HG02678 (cell line): ENCODE measurements around the gene GNAQ.
"Not testable (repeated sequence)": the region's sequence is repeated elsewhere in the genome, so short reads cannot be mapped to it uniquely, and the experiment has no call there.

Source experiments
- ATAC-seq: cut with Tn5 transposase; IDR thresholded peaks from one replicate; pipeline ENCODE4 v1.9.1; 2021; ENCODE audit warnings: mild to moderate bottlenecking, moderate library complexity; ENCODE audit not compliant: unreplicated experiment

The GNAQ gene

GRCh38 chr9:77750981-77751340 is 280.6 kb downstream of the GNAQ start:
- no peak for ATAC-seq

GRCh38 chr9:77750284-77750683 is 281.3 kb downstream of the GNAQ start:
- ATAC-seq = no peak

- ATAC-seq = no peak
These were observed 283.3 kb downstream of the GNAQ start for GRCh38 chr9:77748214-77748772.

DNA sequence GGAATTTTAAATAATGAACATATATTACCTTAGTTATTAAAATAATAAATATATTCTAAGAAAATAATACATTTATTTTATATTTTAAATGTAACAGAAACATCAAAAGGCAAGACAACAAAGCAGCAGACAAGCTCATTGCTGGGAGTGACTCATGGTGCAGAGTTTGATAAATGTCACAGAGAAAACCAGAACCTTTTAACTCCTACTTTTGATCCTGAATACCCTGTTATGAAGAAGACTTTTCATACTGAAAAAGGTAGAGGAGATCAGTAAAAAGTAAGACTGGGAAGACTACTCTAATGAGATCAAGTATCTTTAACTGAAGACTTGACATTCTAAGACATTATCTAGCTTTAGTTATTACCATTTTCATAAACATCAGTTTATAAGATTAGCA is 284.4 kb downstream of the GNAQ start:
- ATAC-seq = no peak

- ATAC-seq = no peak
These were observed 286.7 kb downstream of the GNAQ start for GRCh38 chr9:77744841-77745430.

- no peak for ATAC-seq
These were observed 288.2 kb downstream of the GNAQ start for GRCh38 chr9:77743386-77743785.

DNA sequence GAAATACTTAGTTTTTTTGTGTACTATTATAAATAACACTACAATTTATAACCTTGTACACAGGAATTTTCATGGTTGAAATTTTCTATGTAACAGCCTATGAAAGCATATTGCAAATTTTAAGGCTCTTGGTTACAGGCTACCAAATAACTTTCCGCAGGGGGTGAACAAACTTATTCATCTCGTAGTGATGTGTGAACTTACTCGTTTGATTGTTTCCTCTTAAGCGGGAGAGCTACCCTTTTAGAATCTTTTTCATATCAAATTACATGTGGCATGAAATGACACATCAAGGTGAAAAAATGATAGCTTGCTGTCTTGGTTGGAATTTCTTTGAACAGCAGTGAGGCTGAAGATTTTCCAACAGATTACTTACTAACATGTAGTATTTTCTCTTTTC is 292.7 kb downstream of the GNAQ start:
- ATAC-seq = no peak

GRCh38 chr9:77735494-77735893 is 296.1 kb downstream of the GNAQ start:
- ATAC-seq = no peak

GRCh38 chr9:77731930-77732329 is 299.7 kb downstream of the GNAQ start:
- no peak for ATAC-seq

GRCh38 chr9:77731008-77731698 is 300.5 kb downstream of the GNAQ start:
- ATAC-seq = no peak

GRCh38 chr9:77729177-77729576 is 302.4 kb downstream of the GNAQ start:
- ATAC-seq = no peak

DNA sequence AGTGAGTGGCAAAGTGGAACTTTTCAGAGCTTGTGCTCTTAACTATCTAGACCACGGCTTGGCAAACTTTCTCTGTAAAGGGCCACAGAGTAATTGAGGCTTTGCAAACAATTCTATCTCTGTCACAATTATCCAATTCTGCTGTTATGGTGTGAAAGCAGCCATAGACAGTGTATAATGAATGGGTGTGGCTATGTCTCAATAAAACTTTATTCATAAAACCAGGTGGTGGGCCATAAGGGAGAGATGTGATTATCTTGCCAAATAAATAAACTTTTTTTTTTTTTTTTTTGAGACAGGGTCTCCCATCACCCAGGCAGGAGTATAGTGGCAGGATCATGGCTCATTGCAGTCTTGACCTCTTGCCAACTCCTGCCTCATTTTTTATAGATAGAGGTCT is 304.8 kb downstream of the GNAQ start:
- ATAC-seq = no peak

DNA sequence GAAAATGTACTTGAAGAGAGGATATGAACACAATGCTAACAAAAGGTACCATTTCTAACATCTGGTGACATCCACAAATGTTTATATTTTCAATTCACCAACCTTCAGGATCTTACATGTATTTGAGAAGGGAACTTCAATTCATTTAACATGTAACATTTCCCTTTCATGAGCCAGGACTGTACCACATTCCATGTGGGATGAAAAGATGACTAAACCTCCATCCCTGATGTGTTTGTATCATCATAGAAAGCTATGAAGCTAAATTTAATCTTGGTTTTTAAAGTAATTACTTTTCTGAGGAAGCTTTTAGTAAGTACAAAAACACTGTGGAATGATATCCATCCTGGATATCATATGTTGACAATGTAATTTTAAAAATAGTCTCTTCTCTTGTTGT is 305.3 kb downstream of the GNAQ start:
- no peak for ATAC-seq

GRCh38 chr9:77725820-77726219 is 305.8 kb downstream of the GNAQ start:
- ATAC-seq = no peak

DNA sequence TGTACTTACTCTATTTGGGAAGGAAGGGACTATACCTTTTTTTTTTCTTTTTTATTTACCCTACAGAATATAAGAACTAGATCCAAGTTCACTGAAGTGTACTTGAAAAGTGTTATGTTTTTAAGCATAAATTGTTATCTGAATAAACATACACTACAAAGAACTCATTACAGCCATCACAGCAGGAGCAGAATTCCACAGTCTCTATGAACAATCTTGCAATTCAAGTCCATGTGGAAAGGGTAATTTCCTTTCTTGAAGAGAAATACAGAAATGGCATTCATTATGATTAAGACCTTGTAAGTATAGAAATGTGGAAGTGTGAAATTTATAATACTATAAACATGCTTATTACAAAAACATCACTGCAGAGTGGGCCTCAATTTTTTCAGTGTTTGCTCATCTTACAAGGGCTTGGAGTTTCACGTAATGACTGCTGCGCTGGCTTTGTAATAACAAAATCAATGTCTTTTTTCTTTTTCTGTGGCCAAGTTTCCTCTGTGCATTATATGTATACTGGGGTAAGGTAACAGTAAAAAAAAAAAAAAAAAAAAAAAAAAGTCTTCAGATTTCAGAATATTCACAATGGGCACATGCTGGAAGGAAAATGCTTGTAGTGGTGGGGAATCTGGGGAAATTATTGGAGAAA is 306.4 kb downstream of the GNAQ start:
- no peak for ATAC-seq

DNA sequence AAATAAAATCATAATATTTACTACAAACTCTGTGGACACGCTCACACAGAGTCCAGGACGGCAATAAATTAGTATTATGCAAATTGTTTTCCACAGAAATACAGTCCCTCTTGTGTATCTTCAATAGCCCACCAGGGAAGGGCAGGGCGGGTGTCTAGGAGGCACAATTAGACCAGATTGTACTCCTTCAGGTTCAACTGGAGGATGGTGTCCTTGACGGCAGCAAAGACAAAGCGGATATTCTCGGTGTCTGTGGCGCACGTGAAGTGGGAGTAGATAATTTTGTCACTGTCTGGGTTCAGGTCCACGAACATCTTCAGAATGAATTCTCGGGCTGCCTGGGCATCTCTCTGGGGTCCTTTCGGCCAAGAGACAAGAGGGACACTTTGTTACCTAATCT is 310.5 kb downstream of the GNAQ start:
- ATAC-seq = not testable (repeated sequence)

DNA sequence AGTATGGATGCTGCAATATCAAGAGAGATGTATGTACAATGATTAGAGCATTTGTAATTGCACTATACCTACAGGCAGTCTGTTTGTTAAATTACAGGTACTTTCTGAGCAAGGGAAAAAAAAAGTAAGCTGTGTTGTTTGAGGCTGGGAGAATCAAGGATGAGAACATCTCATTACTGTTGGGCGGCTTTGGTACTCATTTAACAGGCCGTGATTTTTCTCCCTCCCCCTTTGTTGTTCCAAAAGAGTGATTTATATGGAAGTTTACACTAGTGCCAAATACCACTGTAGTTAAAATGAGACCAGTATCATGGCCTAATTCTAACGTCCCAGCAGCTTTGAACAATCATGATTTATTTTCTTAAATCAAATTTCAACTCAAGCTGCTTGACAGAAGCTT is 312.3 kb downstream of the GNAQ start:
- no peak for ATAC-seq

- ATAC-seq = not testable (repeated sequence)
These were observed 313.3 kb downstream of the GNAQ start for GRCh38 chr9:77718298-77718640.

- not testable (repeated sequence) for ATAC-seq
These were observed 313.9 kb downstream of the GNAQ start for GRCh38 chr9:77717608-77718297.

GRCh38 chr9:77714077-77714549 is 317.5 kb downstream of the GNAQ start:
- no peak for ATAC-seq

- ATAC-seq = no peak
These were observed 319.0 kb downstream of the GNAQ start for GRCh38 chr9:77712533-77713130.
